Mesenchymal stem cell (in vitro differentiated cells and primary cell): ENCODE results near the gene WFDC13.
"Not testable (repeated sequence)": the region's sequence is repeated elsewhere in the genome, so short reads cannot be mapped to it uniquely, and the experiment has no call there.

Source experiments
- DNase-seq: peaks from one replicate; pipeline ENCODE4 v3.0.0-alpha.2; 2013
- H2AFZ ChIP-seq: one replicate; pipeline ENCODE4 v1.6.1; 2013; ENCODE audit warnings: low read depth, mild to moderate bottlenecking, control low read depth, inconsistent platforms, low read length, moderate library complexity
- H2AK5ac ChIP-seq: 2 replicates; pipeline ENCODE4 v1.6.1; 2013; ENCODE audit warnings: low read length, moderate library complexity, mild to moderate bottlenecking, inconsistent platforms; ENCODE audit not compliant: severe bottlenecking
- H2BK120ac ChIP-seq: one replicate; pipeline ENCODE4 v1.6.1; 2013; ENCODE audit warnings: low read depth, mild to moderate bottlenecking, inconsistent platforms, low read length, moderate library complexity
- H2BK12ac ChIP-seq, 2 experiments: one replicate each; pipeline ENCODE4 v1.6.1; 2013; ENCODE audit warnings: inconsistent platforms in 2 of 2, low read length in 2 of 2, mild to moderate bottlenecking in 2 of 2, moderate library complexity in 2 of 2, control low read depth in 1 of 2
- H2BK15ac ChIP-seq: one replicate; pipeline ENCODE4 v1.6.1; 2013; ENCODE audit warnings: mild to moderate bottlenecking, low read depth, inconsistent platforms; ENCODE audit not compliant: poor library complexity, severe bottlenecking
- H2BK5ac ChIP-seq: 2 replicates; pipeline ENCODE4 v1.6.1; 2013; ENCODE audit warnings: low read depth, mild to moderate bottlenecking, low read length, control low read depth, inconsistent platforms; ENCODE audit not compliant: poor library complexity, severe bottlenecking
- H3K14ac ChIP-seq, 2 experiments: one replicate each; pipeline ENCODE4 v1.6.1; 2013; ENCODE audit warnings: inconsistent platforms in 2 of 2, low read length in 2 of 2, control low read depth in 1 of 2, mild to moderate bottlenecking in 1 of 2, moderate library complexity in 1 of 2
- H3K18ac ChIP-seq, 2 experiments: one replicate each; pipeline ENCODE4 v1.6.1; 2013; ENCODE audit warnings: inconsistent platforms in 2 of 2, low read length in 2 of 2, control low read depth in 1 of 2, low read depth in 1 of 2, mild to moderate bottlenecking in 1 of 2
- H3K23ac ChIP-seq, 2 experiments: one replicate each; pipeline ENCODE4 v1.6.1; 2013; ENCODE audit warnings: inconsistent platforms in 2 of 2, low read length in 2 of 2, mild to moderate bottlenecking in 2 of 2, moderate library complexity in 2 of 2, control low read depth in 1 of 2
- H3K27ac ChIP-seq: 2 replicates; pipeline ENCODE4 v1.5.1; 2013; ENCODE audit warnings: mild to moderate bottlenecking, moderate library complexity, low read length, control low read depth, inconsistent platforms; ENCODE audit not compliant: poor library complexity, severe bottlenecking
- H3K27me3 ChIP-seq, 2 experiments: 2 replicates each; pipeline versions ENCODE4 v1.6.1 to v1.7.0; 2013; ENCODE audit warnings: low read length in 2 of 2, mild to moderate bottlenecking in 2 of 2, moderate library complexity in 2 of 2, control low read depth in 1 of 2, inconsistent platforms in 1 of 2; ENCODE audit not compliant: control insufficient read depth in 1 of 2, insufficient read depth in 1 of 2
- H3K36me3 ChIP-seq, 2 experiments: 2 replicates each; pipeline versions ENCODE4 v1.6.1 to v1.7.0; 2013; ENCODE audit warnings: low read length in 2 of 2, control low read depth in 1 of 2, inconsistent platforms in 1 of 2, low read depth in 1 of 2, mild to moderate bottlenecking in 1 of 2; ENCODE audit not compliant: insufficient read depth in 2 of 2, control insufficient read depth in 1 of 2
- H3K4ac ChIP-seq, 2 experiments: one replicate each; pipeline ENCODE4 v1.6.1; 2013; ENCODE audit warnings: inconsistent platforms in 2 of 2, low read length in 2 of 2, mild to moderate bottlenecking in 2 of 2, moderate library complexity in 2 of 2, control low read depth in 1 of 2, low read depth in 1 of 2
- H3K4me1 ChIP-seq: 2 replicates; pipeline ENCODE4 v1.6.1; 2013; ENCODE audit warnings: low read depth, low read length, control low read depth; ENCODE audit not compliant: control insufficient read depth, insufficient read depth
- H3K4me2 ChIP-seq: 2 replicates; pipeline ENCODE4 v1.6.1; 2013; ENCODE audit warnings: low read length, mild to moderate bottlenecking, inconsistent platforms; ENCODE audit not compliant: poor library complexity, severe bottlenecking
- H3K4me3 ChIP-seq, 2 experiments: 2 replicates each; pipeline versions ENCODE4 v1.5.1 to v1.7.0; 2013; ENCODE audit warnings: low read length in 2 of 2, mild to moderate bottlenecking in 2 of 2, control low read depth in 1 of 2, low read depth in 1 of 2; ENCODE audit not compliant: insufficient read depth in 1 of 2
- H3K79me1 ChIP-seq: replicated peaks from 2 replicates; pipeline ENCODE4 v1.6.1; 2013; ENCODE audit warnings: mild to moderate bottlenecking, control low read depth, low read length, inconsistent platforms; ENCODE audit not compliant: poor library complexity, severe bottlenecking
- H3K9ac ChIP-seq: 2 replicates; pipeline ENCODE4 v1.7.0; 2013; ENCODE audit warnings: mild to moderate bottlenecking, low read length, moderate library complexity
- H3K9me3 ChIP-seq: 2 replicates; pipeline ENCODE4 v1.7.0; 2013; ENCODE audit warnings: mild to moderate bottlenecking, low read length; ENCODE audit not compliant: control insufficient read depth
- H4K8ac ChIP-seq: one replicate; pipeline ENCODE4 v1.6.1; 2013; ENCODE audit warnings: inconsistent platforms, mild to moderate bottlenecking, low read length, moderate library complexity
- H4K91ac ChIP-seq: one replicate; pipeline ENCODE4 v1.6.1; 2013; ENCODE audit warnings: mild to moderate bottlenecking, low read length, inconsistent platforms
- WGBS: methylation state at CpG from one replicate; pipeline ENCODE4 v1.1.7; 2013; ENCODE audit warnings: mixed read lengths; 5-methylcytosine and 5-hydroxymethylcytosine counted together

WFDC13 gene

DNA sequence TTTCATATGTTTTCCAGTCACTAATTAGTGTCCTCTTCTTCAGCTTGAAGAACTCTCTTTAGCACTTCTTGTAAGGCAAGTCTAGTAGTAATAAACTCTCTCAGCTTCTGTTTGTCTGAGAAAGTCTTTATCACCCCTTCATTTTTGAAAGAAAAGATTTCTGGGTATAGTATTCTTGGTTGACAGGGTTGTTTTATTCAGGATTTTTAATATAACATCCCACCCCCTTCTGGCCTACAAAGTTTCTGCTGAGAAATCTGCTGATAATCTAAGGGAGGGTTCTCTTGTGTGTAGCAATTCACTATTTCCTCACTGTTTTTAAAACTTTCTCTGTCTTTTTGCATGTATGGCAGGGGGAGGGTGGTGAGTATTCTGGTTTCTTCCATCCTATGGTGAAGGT is 22.2 kb upstream of the WFDC13 start:
- H3K36me3 ChIP-seq, result no peaks in the 10 kb centered on the region
- H2AK5ac ChIP-seq, result no peak overlapping the region
- H3K4me2 ChIP-seq, result no peak overlapping the region
- no peaks in the 10 kb centered on the region for H3K4me1 ChIP-seq
- no peak overlapping the region for H2BK5ac ChIP-seq
- H3K9ac ChIP-seq, result no peak overlapping the region
- no peak overlapping the region for H3K23ac ChIP-seq
- no peak for DNase-seq
- H2BK15ac ChIP-seq, result no peak overlapping the region
- H3K79me1 ChIP-seq, result no peaks in the 10 kb centered on the region
- no peak overlapping the region for H3K4ac ChIP-seq
- no peak overlapping the region for H3K18ac ChIP-seq
- no peak overlapping the region for H3K14ac ChIP-seq
- H3K9me3 ChIP-seq, result peaks cover 60% of the 10 kb centered on the region
- H3K4me3 ChIP-seq, result no peak overlapping the region
- H3K27me3 ChIP-seq, result peaks cover 0 to 6% of the 10 kb centered on the region in 2 experiments
- no peak overlapping the region for H2AFZ ChIP-seq
- no peak overlapping the region for H4K8ac ChIP-seq
- H4K91ac ChIP-seq, result no peak overlapping the region
- no peak overlapping the region for H2BK120ac ChIP-seq
- H2BK12ac ChIP-seq, result no peak overlapping the region
- no peak overlapping the region for H3K27ac ChIP-seq

DNA sequence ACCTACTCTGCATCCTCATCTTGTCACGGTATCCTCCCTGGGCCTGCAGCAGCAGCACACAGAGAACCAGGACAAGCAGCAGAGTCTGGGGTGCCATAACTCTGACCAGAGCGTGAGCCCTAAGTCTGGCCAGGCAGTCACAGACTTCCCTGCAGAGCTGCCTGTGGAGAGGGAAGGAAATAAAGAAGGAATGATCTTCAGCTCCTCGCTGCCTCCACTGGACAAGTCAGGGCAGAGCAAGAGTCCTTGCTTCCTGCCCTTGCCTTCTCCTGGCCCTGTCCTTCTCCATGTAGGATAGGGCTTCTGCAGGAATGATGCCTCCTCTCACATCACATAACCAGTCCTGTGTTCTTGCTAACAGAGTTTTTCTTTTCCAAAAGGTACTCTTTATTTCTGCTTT is 15.9 kb upstream of the WFDC13 start:
- no peak overlapping the region for H2BK5ac ChIP-seq
- H3K4ac ChIP-seq, result no peak overlapping the region
- 50% methylated on average over 3 of the region's 3 CpGs for WGBS

DNA sequence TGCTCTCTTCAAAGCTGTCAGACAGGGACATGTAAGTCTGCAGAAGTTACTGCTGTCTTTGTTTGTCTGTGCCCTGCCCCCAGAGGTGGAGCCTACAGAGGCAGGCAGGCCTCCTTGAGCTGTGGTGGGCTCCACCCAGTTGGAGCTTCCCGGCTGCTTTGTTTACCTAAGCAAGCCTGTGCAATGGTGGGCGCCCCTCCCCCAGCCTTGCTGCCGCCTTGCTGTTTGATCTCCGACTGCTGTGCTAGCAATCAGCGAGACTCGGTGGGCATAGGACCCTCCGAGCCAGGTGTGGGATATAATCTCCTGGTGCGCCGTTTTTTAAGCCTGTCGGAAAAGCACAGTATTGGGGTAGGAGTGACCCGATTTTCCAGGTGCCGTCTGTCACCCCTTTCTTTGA is 8.5 kb upstream of the WFDC13 start:
- not testable (repeated sequence) for H3K9me3 ChIP-seq, H3K4me1 ChIP-seq, H4K91ac ChIP-seq, H3K14ac ChIP-seq, H3K23ac ChIP-seq, H4K8ac ChIP-seq, H3K4me2 ChIP-seq, H2BK120ac ChIP-seq, H3K79me1 ChIP-seq, H2AK5ac ChIP-seq, H3K36me3 ChIP-seq, H3K27ac ChIP-seq, H3K27me3 ChIP-seq, H3K4ac ChIP-seq, DNase-seq, H2BK12ac ChIP-seq, H2AFZ ChIP-seq, H3K9ac ChIP-seq, H3K4me3 ChIP-seq, H2BK15ac ChIP-seq, H2BK5ac ChIP-seq, H3K18ac ChIP-seq
- 92% methylated on average over 12 of the region's 12 CpGs for WGBS

More for the DNA sequence above, 15.9 kb upstream of the WFDC13 start:
- Histone ChIP-seq H3K18ac (no peak overlapping the region), H3K23ac (no peak overlapping the region), H2BK12ac (no peak overlapping the region), H3K4me3 (no peak overlapping the region), H3K4me2 (no peak overlapping the region), H2BK120ac (no peak overlapping the region), H2AK5ac (no peak overlapping the region), H3K4me1 (no peaks in the 10 kb centered on the region), H3K9ac (no peak overlapping the region), H2BK15ac (no peak overlapping the region), H3K36me3 (no peaks in the 10 kb centered on the region), H4K8ac (no peak overlapping the region), H4K91ac (no peak overlapping the region), H3K79me1 (no peaks in the 10 kb centered on the region), H3K14ac (no peak overlapping the region), H3K9me3 (peaks cover 20% of the 10 kb centered on the region), H3K27me3 (peaks cover 0 to 13% of the 10 kb centered on the region in 2 experiments), H2AFZ (no peak overlapping the region), H3K27ac (no peak overlapping the region)
- DNase-seq, result no peak

DNA sequence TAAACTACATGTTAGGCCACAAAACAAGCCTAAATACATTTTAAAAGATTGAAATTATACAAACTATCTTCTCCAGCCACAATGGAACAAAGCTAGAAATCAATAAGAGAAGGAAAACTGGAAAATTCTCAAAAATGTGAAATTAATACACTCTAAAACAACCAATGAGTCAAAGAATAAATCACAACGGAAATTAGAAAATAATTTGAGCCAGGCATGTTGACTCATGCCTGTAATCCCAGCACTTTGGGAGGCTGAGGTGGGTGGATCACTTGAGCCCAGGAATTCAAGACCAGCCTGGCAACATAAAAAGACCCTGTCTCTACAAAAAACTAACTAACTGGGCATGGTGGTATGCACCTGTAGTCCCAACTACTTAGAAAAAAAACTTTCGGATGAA is 6.3 kb upstream of the WFDC13 start:
- no peaks in the 10 kb centered on the region for H3K79me1 ChIP-seq
- H3K9ac ChIP-seq, result no peak overlapping the region
- H3K4me1 ChIP-seq, result no peaks in the 10 kb centered on the region
- H3K27me3 ChIP-seq, result no peaks in the 10 kb centered on the region
- H3K23ac ChIP-seq, result no peak overlapping the region
- H3K4ac ChIP-seq, result no peak overlapping the region
- no peak overlapping the region for H4K8ac ChIP-seq
- H2BK12ac ChIP-seq, result no peak overlapping the region
- no peak overlapping the region for H2BK15ac ChIP-seq
- H2AFZ ChIP-seq, result no peak overlapping the region
- no peak overlapping the region for H3K4me2 ChIP-seq
- H3K27ac ChIP-seq, result no peak overlapping the region
- no peak overlapping the region for H2AK5ac ChIP-seq
- H2BK120ac ChIP-seq, result no peak overlapping the region
- H2BK5ac ChIP-seq, result no peak overlapping the region
- H3K4me3 ChIP-seq, result no peak overlapping the region
- no peak overlapping the region for H3K18ac ChIP-seq
- WGBS, result 94% methylated on average over 1 of the region's 2 CpGs
- no peaks in the 10 kb centered on the region for H3K36me3 ChIP-seq
- no peak for DNase-seq
- H4K91ac ChIP-seq, result no peak overlapping the region
- no peak overlapping the region for H3K14ac ChIP-seq
- H3K9me3 ChIP-seq, result peaks cover 4% of the 10 kb centered on the region
